ENCODE results near the gene L2HGDH.
A peak's percentile ranks its signal among the peaks of the same experiment; 100 is the strongest.

The L2HGDH gene

DNA sequence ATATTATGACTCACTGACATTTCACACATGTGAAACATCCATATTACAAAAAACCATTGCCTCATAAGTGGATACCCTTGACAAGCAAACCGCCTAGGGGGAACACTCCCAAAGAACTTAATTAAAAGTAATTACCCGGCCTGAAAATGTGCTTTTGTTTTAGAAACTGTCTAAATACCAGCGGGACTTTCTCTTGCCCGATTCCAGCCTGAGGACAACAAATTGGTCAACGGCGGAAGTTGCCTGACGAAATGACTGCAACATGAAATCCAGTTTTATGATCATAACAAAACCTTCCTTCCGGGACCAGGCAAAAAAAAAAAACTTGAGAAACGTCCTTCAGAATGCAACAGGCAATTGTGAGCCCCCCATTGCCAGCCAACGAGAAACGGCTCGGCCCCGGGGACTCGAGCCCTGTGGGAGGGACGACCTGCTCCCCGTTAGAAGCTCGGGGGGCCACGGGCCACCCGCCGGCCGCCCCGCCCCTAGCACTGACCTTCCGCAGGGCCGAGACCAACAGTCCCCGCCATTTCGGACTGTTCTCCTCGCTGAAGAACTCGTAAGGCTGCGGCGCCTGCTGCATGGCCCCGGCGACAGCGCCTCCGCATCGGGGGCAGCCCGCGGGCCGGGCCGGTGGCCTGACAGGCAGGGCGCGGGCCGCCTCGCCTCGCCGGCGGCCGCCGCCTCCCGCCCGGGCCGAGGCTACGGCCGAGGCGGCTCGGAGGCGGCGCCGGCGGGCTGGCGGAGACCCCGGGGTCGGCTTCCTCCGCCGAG lies 81.1 kb downstream of the L2HGDH start:
- peak; percentile 4 to 11 for DNase-seq (ENCODE audit: extremely low read depth in 1 of 2, low read depth in 1 of 2)

DNA sequence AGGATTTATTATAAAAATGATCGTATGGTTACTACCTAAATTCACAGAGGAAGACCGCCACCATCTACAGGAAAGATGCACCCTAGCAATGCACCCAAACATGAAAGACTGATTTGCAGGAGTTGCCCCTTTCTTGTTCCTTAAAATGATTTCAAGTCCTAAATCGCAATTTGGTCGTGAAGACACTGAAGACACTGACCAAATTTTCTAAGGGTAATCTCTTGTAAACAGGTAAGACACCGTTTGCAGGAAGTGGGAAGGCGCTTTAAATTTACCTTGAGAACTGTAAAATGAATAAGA lies 81.7 kb downstream of the L2HGDH start:
- no peak for DNase-seq (ENCODE audit: extremely low read depth in 1 of 2, low read depth in 1 of 2)

DNA sequence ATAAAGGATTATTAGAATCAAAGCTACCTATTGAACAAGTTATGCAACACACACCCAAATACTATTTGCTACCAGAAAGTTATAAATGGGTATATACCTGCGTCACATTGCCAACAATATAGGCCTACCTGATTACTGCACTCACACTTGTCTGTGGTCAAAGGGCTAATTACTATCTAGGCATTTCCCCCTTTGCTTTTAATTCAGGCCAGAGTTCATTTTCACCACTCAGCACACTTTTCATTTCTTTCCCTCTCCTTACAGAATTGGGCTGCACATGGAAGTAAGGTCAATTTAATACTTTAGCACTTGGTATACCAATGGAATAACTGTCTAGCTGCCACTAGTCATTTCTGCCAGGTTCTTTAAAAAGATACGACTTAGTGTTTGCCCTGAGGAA lies 82.3 kb downstream of the L2HGDH start:
- no peak for DNase-seq (ENCODE audit: extremely low read depth in 1 of 2, low read depth in 1 of 2)

DNA sequence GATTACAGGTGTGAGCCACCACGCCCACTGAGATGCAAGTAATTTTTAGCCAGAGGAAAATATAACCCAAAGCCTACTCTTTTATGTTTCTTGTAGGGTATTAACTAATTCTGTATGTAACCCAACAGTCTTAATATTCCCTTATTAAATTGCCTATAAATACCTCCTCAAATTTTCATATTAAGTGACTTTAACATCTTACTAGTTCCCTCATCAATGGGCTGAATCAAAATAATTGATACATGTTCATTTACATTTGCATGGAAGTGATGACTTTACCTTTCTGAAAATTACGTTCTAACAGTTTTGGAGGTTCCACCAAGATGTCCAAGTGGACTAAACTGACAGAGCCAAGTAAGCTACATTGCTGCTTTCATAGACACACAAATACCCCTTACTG lies 83.7 kb downstream of the L2HGDH start:
- DNase-seq (ENCODE audit: extremely low read depth in 1 of 2, low read depth in 1 of 2): no peak

DNA sequence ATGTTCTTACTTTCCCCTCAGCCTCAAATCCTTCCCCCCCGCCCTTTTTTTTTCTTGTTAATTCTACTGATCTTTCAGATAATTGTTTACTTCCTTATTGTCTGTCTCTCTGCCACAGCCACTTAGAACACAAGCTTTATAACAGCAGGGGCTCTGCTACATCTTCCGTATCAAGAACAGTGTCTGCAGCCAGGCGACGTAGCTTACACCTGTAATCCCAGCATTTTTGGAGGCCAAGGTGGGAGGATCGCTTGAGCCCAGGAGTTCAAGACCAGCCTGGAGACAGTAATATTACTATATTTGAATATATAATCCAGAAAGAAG lies 86.1 kb downstream of the L2HGDH start:
- no peak for DNase-seq (ENCODE audit: extremely low read depth in 1 of 2, low read depth in 1 of 2)

DNA sequence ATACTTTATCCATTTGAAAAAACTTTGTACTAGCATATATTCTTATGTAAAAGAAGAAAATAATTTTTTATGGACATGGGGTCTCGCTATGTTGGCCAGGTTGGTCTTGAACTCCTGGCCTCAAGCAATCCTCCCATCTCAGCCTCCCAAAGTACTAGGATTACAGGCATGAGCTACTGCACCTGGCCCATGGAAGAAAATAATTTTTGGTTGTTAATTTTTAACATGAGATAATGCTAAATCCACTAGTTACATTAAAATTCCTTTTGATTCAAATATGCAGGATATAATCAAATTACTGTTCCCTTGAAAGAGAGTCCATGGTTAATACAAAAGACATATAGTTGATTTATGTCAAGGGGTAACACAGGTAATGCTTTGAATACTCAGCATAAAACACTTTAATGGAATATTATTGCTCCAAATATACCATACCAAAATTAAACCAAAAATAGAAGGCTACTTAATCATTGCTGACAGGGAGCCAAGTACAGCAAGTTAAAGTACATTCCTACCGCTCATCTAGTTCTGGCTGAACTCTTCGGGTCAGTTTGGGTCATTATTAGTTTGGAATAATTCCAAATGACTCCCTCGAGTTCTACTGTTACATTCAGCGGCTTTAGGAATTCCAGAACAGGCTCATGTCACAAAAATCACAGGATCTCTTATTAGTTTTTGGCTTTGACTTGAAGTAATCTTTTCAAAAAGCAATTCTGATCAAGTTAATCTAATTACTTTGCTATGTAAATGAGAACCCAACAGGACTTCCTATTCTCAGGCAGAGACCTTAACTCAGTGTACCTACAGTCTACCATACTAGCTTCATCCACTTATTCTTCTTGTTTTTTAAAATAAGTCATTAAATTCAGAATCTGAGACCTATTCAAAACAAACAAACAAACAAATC lies 86.7 kb downstream of the L2HGDH start:
- no peak for DNase-seq (ENCODE audit: extremely low read depth in 1 of 2, low read depth in 1 of 2)

DNA sequence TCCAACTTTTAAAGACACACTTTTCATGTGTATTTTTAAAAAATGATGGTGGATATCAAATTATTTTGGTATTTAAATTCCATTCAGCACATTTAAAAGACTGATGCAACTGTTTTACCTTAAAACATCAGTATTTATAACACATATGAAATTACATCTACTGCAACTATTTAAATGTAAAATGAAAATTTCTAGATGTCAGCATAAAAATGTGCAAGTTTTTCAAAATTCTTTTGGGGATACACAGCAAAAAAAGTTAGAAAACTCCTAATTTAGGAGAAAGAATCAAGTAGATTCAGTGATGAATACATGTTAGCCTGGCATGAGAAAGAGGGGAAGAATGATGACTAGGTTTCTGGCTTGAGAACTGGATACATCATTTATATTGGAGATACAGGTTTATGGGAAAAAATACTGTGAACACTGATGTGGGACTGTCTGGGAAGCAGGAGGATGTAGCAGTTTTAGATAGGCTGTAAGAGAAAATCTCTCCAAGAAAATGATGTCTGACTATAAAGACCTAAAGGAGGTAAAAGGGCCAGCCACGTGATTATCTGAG lies 89.9 kb downstream of the L2HGDH start:
- no peak for DNase-seq (ENCODE audit: extremely low read depth in 1 of 2, low read depth in 1 of 2)

DNA sequence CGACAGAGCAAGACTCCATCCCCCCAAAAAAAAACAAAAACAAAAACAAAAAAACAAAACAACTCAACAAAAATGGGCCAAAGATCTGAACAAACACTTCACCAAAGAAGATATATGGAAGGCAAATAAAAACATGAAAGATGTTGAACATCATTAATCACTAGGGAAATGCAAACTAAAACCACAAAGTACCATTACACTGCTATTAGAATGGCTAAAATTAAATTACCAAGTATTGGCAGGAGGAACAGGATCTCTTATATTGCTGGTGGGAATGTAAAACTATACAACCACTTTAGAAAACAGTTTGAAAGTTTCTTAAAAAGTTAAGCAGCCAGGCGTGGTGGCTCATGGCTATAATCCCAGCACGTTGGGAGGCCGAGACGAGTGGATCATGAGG lies 93.5 kb downstream of the L2HGDH start:
- no peak for DNase-seq (ENCODE audit: extremely low read depth in 1 of 2, low read depth in 1 of 2)

DNA sequence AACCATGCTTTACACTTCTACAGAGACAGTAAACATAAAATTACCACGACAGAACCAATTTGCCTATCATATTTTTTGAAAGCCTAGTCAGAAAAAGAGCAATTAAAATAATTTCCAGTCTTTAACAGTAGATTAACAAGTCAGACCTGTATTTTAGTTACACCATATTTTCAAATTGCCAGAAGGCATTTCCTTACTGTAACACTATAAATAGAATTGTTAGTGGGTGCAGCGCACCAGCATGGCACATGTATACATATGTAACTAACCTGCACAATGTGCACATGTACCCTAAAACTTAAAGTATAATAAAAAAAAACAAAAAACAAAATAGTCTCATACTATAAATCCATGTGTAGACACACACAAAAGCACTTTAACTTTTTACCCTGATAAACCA lies 96.6 kb downstream of the L2HGDH start:
- DNase-seq (ENCODE audit: extremely low read depth in 1 of 2, low read depth in 1 of 2): no peak

DNA sequence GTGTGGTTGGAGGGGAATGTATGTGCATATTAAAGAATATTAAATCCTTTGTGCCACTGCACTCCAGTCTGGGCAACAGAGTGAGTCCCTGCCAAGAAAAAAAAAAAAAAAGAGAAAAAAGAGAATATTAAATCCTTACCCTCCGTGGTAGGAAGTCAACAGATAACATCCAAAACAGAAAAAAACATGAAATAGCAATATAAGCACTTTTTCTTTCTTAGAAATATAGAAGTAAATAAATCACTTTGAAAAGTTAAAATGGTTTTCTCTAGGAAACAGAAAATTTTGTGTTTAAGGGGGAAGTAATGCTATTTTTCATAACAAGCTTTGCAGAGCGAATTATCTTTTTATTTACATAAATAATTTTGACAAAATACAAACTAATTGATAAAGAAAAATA lies 98.2 kb downstream of the L2HGDH start:
- no peak for DNase-seq (ENCODE audit: extremely low read depth in 1 of 2, low read depth in 1 of 2)

DNA sequence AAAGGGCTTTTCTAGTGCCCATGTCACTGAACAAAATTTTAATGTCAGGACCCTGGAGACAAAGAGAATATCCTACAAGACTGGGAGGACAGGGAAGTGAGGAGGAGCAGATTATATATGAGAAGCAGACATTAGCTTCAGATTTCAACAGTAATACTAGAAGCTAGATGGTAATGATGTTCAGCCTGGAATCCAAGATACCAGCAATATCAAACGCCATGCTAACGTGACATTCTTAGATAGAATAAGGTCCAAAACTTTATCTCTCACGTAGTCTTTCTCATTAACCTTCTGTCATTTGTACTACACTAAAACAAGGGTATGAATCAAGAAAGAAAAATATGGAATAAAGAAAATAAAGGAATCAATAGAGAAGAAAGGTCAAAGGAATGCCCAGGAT lies 99.3 kb downstream of the L2HGDH start:
- DNase-seq (ENCODE audit: extremely low read depth in 1 of 2, low read depth in 1 of 2): no peak

DNA sequence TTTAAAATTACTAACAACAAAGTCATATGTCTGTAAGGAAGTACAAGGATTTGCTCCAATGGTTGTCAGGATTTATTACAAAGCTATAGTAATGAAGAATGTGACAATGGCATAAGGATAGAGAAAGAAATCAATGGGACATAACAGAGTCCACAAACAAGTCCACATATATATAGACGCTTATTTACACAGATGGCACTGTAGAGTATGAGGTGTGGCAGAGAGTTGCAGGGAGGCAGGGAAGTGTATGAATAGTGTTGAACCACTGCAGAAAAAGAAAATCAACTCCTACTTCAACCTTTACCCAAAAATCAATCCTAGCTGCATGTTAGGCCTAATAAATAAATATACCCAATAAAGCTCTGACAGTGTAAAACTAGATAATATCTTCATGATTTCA lies 102.0 kb downstream of the L2HGDH start:
- no peak for DNase-seq (ENCODE audit: extremely low read depth in 1 of 2, low read depth in 1 of 2)

DNA sequence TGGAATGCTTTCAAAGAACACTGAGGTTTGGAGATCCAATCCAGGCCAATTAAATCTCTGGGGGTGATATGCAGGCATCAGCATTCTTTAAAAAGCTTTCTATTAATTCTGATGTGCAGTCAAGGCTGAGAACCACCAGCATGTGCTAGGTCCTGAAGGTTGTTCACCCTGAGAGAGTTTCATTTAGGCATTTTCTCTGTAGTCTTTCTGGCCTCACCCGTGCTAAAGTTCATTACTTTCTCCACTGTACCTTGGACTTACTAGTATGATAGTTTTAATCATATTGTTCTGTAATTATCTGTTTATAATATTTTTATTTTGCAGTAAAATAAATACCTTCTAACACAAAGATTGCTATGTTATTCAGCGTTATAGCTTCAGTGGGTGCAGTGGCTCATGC lies 113.5 kb downstream of the L2HGDH start:
- DNase-seq (ENCODE audit: extremely low read depth in 1 of 2, low read depth in 1 of 2): no peak

DNA sequence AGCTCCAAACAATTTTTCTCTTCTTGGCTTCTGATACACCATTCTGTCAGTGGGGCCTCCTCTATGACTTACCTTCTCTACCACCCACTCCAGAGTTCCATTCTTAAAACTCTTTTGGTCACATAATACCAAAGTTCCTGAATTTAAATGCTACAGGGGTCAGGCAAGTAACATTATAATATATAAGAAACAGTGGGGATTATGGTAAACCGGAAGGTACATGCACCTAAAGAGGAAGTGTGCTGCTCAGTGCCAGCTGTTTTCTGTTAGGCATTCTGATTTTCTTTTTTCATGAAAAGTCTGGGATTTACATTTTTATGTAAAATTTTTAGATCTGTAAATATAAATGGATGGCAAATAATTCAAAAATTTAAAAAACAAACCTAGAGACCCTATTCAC lies 120.5 kb downstream of the L2HGDH start:
- no peak for DNase-seq (ENCODE audit: extremely low read depth in 1 of 2, low read depth in 1 of 2)
